ENCODE results near the gene HSD17B14. TPM values are rescaled to one million over a fixed set of nuclear protein-coding genes. Genes with fewer than 3 reads are reported as not detected.

Gene HSD17B14
- total and polyA plus RNA-seq, 9 of the 15 experiments (the other 6 are each of a cell fraction or from before 2014, with no cell fraction given): 0.16 TPM; not detected in 8

GRCh38 chr19:48837687-48838086, 1.4 kb upstream of the HSD17B14 start:
- no peaks in the 10 kb centered on the region for H3K79me2 ChIP-seq (ENCODE audit: control insufficient read depth, insufficient read depth, low read length)
- FAIRE-seq (no peak), DNase-seq (ENCODE audit: extremely low read depth in 1 of 4, low spot score in 3 of 4) (no peak), ATAC-seq (no peak)
- POLR2A ChIA-PET: interaction anchor here (0.6 kb wide), 2 partner anchors 27 to 255 kb away, joined by 3 read pairs; partner anchors contain the start of gene BCAT2
- intact Hi-C loops (cut with micrococcal nuclease) (no loop called here), in situ Hi-C loops (cut with MboI) (loop anchor here (5.0 kb wide), 1 partner anchor 195 kb away; no protein-coding TSS in a partner anchor)
- peaks cover 12 to 41% of the 10 kb centered on the region in 2 experiments for H3K4me1 ChIP-seq (replicated peaks in 1 of 2; ENCODE audit: control insufficient read depth in 2 of 2, insufficient read depth in 2 of 2, low read length in 2 of 2)
- 91% methylated on average over 5 of the region's 9 CpGs for WGBS (ENCODE audit: insufficient coverage, low coverage, missing lambda C conversion rate)
- CTCF ChIA-PET (ENCODE audit: low intra/inter-chr PET ratio): no interaction called here
- H4K20me1 ChIP-seq (replicated peaks; ENCODE audit: control insufficient read depth, insufficient read depth, low read length): no peaks in the 10 kb centered on the region
- H3K4me3 ChIP-seq: no peak overlapping the region
- H3K4me2 ChIP-seq (ENCODE audit: insufficient read depth, low read length): no peak overlapping the region
- no peak overlapping the region for H3K9ac ChIP-seq (ENCODE audit: insufficient read depth in 1 of 2, low read depth in 2 of 2, low read length in 2 of 2)
- H3K27ac ChIP-seq (ENCODE audit: extremely low read depth, low read depth, low read length): no peak overlapping the region
- peaks cover 4% of the 10 kb centered on the region for H3K9me1 ChIP-seq (ENCODE audit: control insufficient read depth, insufficient read depth, low read length)
- BruUV-seq (replicated peaks): no TSS peak
- no peak for TF ChIP-seq SMARCC2 (IDR thresholded peaks at IDR 0.05; ENCODE audit: low read depth)
- TF ChIP-seq ARID2 (IDR thresholded peaks at IDR 0.05): no peak
- no peak for TF ChIP-seq JUN (IDR thresholded peaks at IDR 0.05; ENCODE audit: borderline replicate concordance, low read depth, low read length)
- no peak for TF ChIP-seq JUN (CRISPR knock-in tag; IDR thresholded peaks at IDR 0.05; ENCODE audit: borderline replicate concordance)
- TF ChIP-seq ZNF445 (CRISPR knock-in tag; IDR thresholded peaks at IDR 0.05; ENCODE audit: low read depth): no peak
- TF ChIP-seq ZNF584 (CRISPR knock-in tag; IDR thresholded peaks at IDR 0.05; ENCODE audit: low read depth): no peak
- TF ChIP-seq FOSL1 (tag; conservative IDR thresholded peaks at IDR 0.05): no peak
- no peak for TF ChIP-seq E2F5 (CRISPR knock-in tag; IDR thresholded peaks at IDR 0.05)
- no peak for TF ChIP-seq RBBP5 (IDR thresholded peaks at IDR 0.05; ENCODE audit: borderline replicate concordance, insufficient read depth, low read length, poor library complexity, severe bottlenecking)
- no peak for TF ChIP-seq MCM2 (IDR thresholded peaks at IDR 0.05; ENCODE audit: low read depth)
- no peak for TF ChIP-seq HSF4 (CRISPR knock-in tag; IDR thresholded peaks at IDR 0.05; ENCODE audit: borderline replicate concordance)
- no peak for TF ChIP-seq NCOA1 (IDR thresholded peaks at IDR 0.05; ENCODE audit: low read depth)
- TF ChIP-seq NR2F6 (CRISPR knock-in tag; IDR thresholded peaks at IDR 0.05): no peak
- no peaks in the 10 kb centered on the region for H3K27me3 ChIP-seq (ENCODE audit: control insufficient read depth in 2 of 2, insufficient read depth in 2 of 2, low read length in 2 of 2)
- H3K9me3 ChIP-seq (replicated peaks; ENCODE audit: control insufficient read depth, insufficient read depth, low read depth, low read length): no peaks in the 10 kb centered on the region
- no peaks in the 10 kb centered on the region; the same call in 1 of the 3 replicates for H3K36me3 ChIP-seq (ENCODE audit: control insufficient read depth, insufficient read depth, low read length)
- no peak overlapping the region for H2AFZ ChIP-seq (ENCODE audit: low read depth, low read length)

Data from K562 (cell line).